GM18873 (cell line): Measurements from ENCODE around the gene SNPH.

Experiments used
- ATAC-seq: cut with Tn5 transposase; IDR thresholded peaks from one replicate; pipeline ENCODE4 v1.9.1; 2021; ENCODE audit warnings: mild to moderate bottlenecking, moderate library complexity, moderate number of reproducible peaks; ENCODE audit not compliant: unreplicated experiment, low FRiP score

The SNPH gene

GRCh38 chr20:1321654-1321939 lies 55.5 kb downstream of the SNPH start:
- ATAC-seq, result no peak

GRCh38 chr20:1322511-1323245 lies 56.6 kb downstream of the SNPH start:
- no peak for ATAC-seq

DNA sequence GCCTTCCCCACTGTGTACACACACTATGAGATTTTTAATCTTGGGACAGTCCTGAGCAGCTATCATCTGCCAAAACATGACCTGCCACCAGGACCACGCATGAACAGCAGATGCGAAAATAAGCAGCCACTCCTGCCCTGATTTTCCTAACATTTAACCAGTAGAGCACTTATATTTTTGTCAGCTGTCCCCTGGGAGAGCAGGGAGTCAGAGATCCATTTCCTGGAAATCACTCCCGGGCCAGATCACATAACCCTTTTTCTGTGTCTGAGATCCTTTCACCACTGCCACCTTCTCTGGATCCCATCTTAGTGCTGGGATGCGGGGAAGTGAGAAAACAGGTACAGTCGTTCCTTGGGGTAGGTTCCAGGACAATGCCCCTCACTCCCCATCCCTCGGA lies 57.2 kb downstream of the SNPH start:
- no peak for ATAC-seq

DNA sequence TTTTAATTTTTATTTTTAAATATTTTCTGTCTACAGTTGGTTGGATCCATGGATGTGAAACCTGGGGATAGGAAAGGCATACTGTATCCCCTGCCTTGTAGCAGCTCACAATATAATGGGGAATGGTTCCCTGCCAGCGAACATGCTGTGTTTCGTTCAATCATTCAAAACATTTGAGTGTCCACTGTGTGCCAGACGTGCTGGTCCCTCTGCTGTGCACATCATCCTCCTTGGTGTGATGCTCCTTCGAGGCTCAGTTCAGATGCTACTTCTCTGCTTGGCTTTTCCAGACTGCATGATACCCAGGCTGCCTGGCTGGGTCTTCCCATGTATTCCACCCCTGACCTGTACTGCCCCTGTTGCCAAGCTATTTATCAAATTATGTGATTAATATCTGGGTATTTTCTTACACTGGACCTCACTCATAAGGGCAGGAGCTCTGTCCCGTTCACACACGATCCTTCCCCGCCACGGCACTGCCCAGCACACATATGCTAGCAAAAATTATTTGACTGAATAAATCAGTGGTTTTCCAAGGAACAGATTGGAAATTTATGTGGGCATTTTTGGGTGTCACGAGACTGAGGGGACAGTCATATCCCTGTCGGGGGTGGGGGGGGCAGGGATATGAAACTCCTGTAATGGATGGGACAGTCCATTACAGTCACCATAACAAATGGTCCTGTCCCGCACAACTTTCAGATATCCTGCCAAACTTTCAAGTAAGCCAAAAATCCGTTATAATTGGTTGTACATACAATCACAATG lies 57.9 kb downstream of the SNPH start:
- no peak for ATAC-seq

- no peak for ATAC-seq
Measured at GRCh38 chr20:1324598-1325172, 58.6 kb downstream of the SNPH start.

DNA sequence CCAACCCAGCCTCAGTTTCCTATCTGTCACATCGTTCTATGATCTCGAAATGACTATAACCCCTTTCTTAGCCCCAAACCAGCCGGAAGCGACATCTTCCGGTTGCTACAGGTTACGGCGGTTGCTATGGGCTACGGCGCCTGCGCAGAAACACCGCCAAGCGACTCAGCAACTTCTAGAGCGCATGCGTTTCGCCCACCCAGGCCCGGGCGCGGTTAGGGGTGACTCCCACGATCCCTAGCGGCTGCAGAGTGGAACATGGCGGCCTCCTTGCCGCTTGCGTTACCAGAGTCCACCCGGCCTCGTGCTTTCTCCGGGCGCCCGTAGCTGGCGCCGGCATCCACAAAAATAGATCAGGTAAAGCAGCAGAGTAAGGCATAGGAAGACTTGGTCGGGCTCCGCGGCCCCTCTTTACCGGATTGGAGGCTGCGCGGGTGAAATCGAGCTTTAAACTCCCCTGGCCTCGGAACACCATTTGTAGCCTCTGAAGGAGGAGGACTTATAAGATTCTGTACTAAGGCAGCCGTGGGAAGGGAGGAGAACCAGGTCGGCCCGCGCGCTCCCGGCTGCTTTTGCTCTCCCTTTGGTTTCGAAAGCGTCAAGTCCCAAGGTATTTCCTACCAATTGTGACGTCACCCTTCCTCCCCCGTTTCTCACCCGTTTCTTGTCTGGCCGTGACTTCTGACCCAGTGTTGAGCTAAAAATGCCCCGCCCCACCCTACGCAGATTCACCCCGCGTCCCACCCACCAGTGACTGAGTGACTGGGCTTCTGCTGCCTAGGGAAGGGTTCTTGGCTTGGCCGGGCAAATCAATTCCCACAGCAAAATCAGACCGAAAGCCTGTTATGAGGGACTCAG lies 59.3 kb downstream of the SNPH start:
- ATAC-seq, result peak; percentile 80

DNA sequence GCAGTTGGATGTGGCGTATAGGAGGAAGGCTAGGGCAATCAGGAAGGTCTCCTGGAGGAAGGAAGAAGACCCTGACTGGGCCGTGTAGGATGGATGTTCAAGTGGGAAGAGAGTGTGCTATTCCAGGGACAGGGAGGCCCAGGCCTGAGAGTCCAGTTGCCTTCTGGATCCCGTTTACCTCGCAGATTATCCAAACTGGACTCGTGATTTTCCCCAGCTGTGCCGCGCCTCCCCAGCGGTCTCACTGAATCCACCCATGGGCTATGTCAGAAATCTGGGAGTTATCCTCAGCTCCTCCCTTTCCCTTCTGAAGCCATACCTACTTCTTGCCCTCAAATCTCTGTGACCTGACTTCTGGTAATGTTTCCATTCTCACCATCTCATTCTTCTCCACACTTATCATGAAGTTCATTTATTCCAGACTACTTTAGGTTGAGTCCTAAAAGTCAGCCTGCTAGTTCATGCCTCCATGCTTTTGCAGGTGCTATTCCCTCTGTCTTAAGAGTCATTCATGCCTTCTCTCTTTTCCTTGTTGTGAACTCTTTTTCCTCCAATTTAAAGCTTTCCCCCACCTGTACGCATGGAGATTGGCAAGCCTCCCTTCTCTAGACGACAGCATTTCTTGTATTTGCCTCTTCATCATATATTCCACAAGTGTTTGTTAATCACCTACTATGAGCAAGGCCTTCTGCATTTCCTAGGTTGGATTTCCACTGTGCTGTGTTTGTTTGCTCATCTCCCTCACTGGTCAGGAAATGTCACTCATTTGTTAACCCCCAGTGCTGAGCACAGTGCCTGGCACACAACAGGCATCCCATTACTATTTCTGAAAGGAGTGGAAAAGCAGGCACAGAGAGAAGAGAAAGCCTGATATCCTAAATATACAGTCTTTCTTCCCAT lies 60.2 kb downstream of the SNPH start:
- ATAC-seq, result no peak

DNA sequence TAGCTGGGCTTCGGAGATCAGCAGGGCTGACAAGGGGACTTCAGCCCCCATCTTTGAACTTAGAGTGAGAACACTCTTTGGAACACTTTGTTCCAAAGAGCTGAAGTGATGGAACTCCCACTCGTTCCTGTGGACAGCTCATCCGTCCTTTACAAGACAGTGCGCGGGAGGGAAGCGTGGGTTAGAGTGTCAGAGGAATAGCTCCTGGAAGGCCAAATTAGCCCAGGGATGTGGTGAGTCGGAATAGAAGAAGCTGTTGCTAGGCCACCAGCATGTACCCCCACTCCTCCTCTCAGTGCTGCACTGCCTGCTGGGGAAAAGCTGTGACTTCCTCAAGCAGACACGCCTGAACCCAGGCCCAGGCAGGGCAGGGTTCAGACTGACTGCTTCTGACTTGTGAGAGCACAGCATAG lies 61.2 kb downstream of the SNPH start:
- ATAC-seq, result no peak

DNA sequence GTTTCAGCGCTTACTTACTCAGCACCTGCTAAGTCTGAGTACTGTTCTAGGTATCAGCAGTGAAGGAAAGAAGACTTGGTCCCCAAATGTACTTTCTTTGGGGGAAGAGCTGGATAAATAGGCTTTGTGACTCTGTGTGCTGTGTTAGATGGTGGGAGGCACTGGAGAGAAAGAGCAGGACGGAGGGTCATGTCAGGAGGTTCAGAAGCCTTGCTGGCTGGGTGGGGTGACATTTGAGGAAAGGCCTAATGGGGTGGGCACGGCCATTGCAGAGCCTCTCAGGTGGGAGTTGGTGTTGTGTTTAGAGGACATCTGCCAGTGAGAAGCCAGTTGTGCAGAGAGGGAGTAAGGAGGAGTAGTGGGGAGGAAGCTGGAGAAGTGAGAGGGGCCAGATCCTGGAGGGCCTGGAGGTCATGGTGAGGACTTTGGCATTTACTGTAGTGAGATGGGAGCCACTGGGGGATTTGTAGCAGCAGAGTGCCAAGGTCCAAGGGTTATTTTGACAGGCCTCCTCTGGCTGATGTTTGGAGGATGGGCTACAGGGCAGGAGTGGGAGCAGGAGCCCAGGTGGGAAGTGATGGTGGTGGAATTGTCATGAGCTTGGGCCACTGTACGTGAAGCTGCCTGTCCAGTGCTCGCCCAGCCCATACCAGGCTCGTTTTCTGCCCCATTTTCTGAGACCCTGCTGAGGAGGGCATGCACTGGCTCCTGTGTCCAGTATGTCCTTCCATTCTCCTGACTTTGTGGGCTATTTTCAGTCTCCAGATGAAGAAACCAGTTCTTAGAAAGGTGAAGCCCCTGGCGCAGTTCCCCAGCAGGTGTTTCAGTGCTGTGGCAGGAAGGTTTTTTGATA lies 62.0 kb downstream of the SNPH start:
- ATAC-seq, result no peak

DNA sequence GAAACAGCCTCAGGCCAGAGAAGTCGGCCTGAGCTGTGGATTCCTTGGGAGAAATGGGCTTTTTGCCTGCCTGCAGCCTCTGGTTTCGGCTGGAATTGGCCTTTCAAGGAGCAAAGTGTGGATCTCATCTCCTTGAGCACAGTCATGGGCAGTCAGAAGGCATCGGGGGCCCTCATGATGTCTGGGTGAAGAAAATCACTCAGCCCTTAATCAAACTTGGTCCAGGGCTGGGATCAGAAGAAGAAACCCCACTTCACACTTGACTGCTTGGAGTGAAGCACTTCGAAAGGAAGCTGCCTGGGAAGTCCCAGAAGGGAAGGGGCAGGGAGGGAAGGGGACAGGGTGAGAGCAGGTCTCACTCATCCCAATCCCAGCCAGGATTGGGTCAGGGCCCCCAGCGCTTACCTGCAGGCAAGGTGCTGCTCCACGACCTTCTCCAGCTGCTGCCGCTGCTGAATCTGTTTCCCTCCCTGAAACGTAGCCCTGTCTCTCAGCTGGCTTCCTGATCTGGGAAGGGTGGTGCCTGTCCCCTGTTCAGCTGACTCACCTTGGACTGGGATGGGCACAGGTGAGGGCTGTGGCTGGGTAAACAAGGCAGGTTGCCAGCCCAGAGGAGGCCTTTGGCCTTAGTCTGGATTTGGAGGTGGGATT lies 62.7 kb downstream of the SNPH start, which contains the start of gene SDCBP2:
SDCBP2 (minus strand) TSS at position 460 of the 651 bp plus-strand sequence. CDS start 8,723 bp downstream, outside the sequence.
- ATAC-seq, result no peak

- ATAC-seq, result peak; percentile 46
Measured at GRCh38 chr20:1330075-1330830, 64.2 kb downstream of the SNPH start.

GRCh38 chr20:1331101-1331500 lies 65.0 kb downstream of the SNPH start:
- no peak for ATAC-seq

DNA sequence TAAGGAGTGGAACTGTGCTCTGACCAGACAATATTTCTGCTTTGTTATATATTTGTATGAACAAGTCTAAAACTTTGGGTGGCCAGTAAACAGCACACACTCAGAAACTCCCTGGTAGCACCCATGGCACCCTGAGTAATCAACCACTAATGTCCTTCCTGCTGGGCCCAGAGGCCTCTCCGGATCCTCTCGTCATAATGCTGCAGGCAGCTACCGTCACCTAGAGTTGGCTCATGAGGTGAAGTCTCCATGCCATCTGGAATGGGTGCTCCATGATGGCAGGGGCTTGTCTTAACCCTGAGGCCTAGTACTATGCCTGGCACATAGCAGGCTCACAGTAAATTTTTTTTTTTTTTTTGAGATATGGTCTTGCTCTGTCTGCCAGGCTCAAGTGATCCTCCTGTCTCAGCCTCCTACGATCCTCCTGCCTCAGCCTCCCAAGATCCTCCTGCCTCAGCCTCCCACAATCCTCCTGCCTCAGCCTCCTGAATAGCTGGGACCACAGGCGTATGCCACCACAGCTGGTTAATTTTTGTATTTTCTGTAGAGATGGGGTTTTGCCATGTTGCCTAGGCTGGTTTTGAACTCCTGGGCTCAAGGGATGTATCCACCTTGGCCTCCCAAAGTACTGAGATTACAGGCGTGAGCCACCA lies 65.8 kb downstream of the SNPH start:
- no peak for ATAC-seq

DNA sequence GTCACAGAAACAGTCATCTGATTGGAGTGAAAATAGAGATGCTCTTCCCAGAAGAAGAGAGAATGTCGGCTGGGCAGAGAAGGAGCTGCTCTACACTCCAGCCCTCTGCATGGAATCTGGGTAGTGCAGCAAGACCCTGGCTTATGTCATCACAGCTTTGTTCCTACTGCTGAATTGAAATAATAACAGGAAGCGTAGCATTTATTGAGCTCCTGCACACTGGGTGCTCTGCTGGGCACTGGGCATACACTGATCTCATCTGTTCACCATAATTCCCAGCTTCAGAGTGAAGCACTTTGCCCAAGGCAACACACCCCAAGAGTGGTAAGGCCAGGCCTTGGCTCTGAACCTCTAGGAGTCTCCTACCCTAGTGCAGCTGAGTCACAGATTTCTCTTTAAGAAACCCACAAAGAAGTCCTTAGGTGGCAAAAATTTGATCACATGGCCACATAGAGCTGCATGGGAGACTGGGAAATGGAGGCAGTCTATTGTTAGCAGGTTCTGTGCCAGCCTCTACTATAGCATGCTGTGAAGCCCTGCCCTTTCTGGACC lies 66.7 kb downstream of the SNPH start:
- ATAC-seq, result no peak

- no peak for ATAC-seq
Measured at GRCh38 chr20:1333462-1334369, 67.6 kb downstream of the SNPH start.

DNA sequence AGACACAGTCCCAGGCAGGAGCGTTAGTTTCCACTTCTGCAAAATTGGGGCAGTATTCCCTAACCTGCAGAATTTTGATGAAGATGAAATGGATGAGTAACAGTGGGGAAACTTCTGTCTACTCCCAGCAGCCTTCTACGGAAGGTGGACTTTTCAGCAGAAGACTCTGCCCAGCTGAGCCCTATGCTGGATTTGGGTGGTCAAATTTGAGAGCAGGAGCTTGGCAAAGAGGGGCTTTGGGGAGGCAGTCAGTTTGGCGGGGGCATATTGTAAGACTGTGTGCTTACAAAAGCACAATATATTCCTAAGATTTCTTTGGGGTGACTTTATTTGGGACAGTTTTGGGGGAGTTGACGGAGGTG lies 68.3 kb downstream of the SNPH start:
- no peak for ATAC-seq
